K562 (cell line): ENCODE data around the gene TBC1D17. TPM values are rescaled to one million over a fixed set of nuclear protein-coding genes. Genes with fewer than 3 reads are reported as not detected.

Experiments
- ARNT ChIP-seq, 2 experiments: fragments of 450-650 bp; IDR thresholded peaks; 2 replicates each; pipeline ENCODE4 v1.6.1; 2016; ENCODE audit warnings: mild to moderate bottlenecking in 1 of 2
- BRD9 ChIP-seq: fragments of 450-650 bp; IDR thresholded peaks from 2 replicates; pipeline ENCODE4 v1.6.1; 2018; ENCODE audit warnings: low read depth; ENCODE audit not compliant: partially characterized antibody
- CCNT2 ChIP-seq: IDR thresholded peaks from 2 replicates; pipeline ENCODE4 v1.6.1; 2011; ENCODE audit warnings: borderline replicate concordance, low read depth, mild to moderate bottlenecking, moderate library complexity, mixed read lengths, low read length; ENCODE audit not compliant: insufficient read length; ENCODE audit errors: extremely low read depth
- CHD4 ChIP-seq: fragments of 200-600 bp; sonication (generic); IDR thresholded peaks from 3 replicates; pipeline ENCODE4 v1.6.1; 2012; ENCODE audit warnings: low read depth, mild to moderate bottlenecking, mixed read lengths, low read length, inconsistent platforms; ENCODE audit not compliant: insufficient read depth, insufficient replicate concordance, poor library complexity, severe bottlenecking
- ESRRB ChIP-seq: fragments of 250-450 bp; sonication (Bioruptor Pico); IDR thresholded peaks from 2 replicates; pipeline ENCODE4 v1.5.0; 2020; ENCODE audit warnings: mild to moderate bottlenecking, moderate library complexity, borderline replicate concordance
- ETV6 ChIP-seq, 3 experiments: fragments of 150-350 bp in 1 of 3; sonication (generic) in 1 of 3; formaldehyde crosslinking in 1 of 3; IDR thresholded peaks; 2 replicates each; pipeline versions ENCODE4 v1.6.1 to v1.8.0; 2014 to 2022; ENCODE audit warnings: borderline replicate concordance in 2 of 3, low read depth in 2 of 3, antibody characterized with exemption in 1 of 3, low read length in 1 of 3, mild to moderate bottlenecking in 1 of 3, missing genetic modification reagents in 1 of 3
- GTF2E2 ChIP-seq: fragments of 200-800 bp; sonication (Bioruptor generic); IDR thresholded peaks from 2 replicates; pipeline ENCODE4 v1.6.1; 2016; ENCODE audit warnings: missing genetic modification characterization, missing compliant biosample characterization
- KAT8 ChIP-seq: fragments of 450-650 bp; IDR thresholded peaks from 2 replicates; pipeline ENCODE4 v1.6.1; 2016; ENCODE audit warnings: low read depth, mild to moderate bottlenecking
- POLR2AphosphoS5 ChIP-seq: IDR thresholded peaks from 2 replicates; pipeline ENCODE4 v1.6.1; 2011; ENCODE audit warnings: mild to moderate bottlenecking, low read depth, low read length, moderate library complexity; ENCODE audit not compliant: control insufficient read depth, insufficient read depth
- SAP30 ChIP-seq: fragments of 200-600 bp; sonication (generic); IDR thresholded peaks from 2 replicates; pipeline ENCODE4 v1.6.1; 2012; ENCODE audit warnings: borderline replicate concordance, low read depth, mild to moderate bottlenecking, moderate library complexity, low read length, control low read depth, inconsistent platforms; ENCODE audit not compliant: insufficient read depth, poor library complexity, severe bottlenecking
- SIN3B ChIP-seq: fragments of 450-650 bp; IDR thresholded peaks from 2 replicates; pipeline ENCODE4 v1.6.1; 2017; ENCODE audit warnings: low read depth, mild to moderate bottlenecking, moderate library complexity
- STAG1 ChIP-seq: sonication (generic); formaldehyde crosslinking; IDR thresholded peaks from 2 replicates; pipeline ENCODE4 v1.5.0; 2020; ENCODE audit warnings: missing genetic modification reagents, borderline replicate concordance
- TAL1 ChIP-seq: fragments of 450-650 bp; IDR thresholded peaks from 2 replicates; pipeline ENCODE4 v1.6.1; 2016; ENCODE audit warnings: mild to moderate bottlenecking
- TBL1XR1 ChIP-seq, 2 experiments: IDR thresholded peaks; 2 replicates each; pipeline ENCODE4 v1.6.1; 2012; ENCODE audit warnings: improper control_type of control experiment in 2 of 2, low read length in 2 of 2, mild to moderate bottlenecking in 1 of 2
- TCF7L2 ChIP-seq: fragments of 150-350 bp; IDR thresholded peaks from 2 replicates; pipeline ENCODE4 v1.6.1; 2016; ENCODE audit warnings: low read depth, mild to moderate bottlenecking, low read length, moderate library complexity
- XRCC4 ChIP-seq: IDR thresholded peaks from one replicate; pipeline ENCODE4 v1.6.1; 2011; ENCODE audit not compliant: insufficient read depth, insufficient read length; ENCODE audit errors: extremely low read depth
- ZNF347 ChIP-seq: fragments of 450-650 bp; formaldehyde crosslinking; IDR thresholded peaks from 2 replicates; pipeline ENCODE4 v1.4.0; 2020; ENCODE audit warnings: low read depth, mild to moderate bottlenecking, moderate library complexity
- ZNF384 ChIP-seq: IDR thresholded peaks from 2 replicates; pipeline ENCODE4 v1.6.1; 2012; ENCODE audit warnings: low read depth, low read length, improper control_type of control experiment
- polyA plus RNA-seq, 8 experiments: library from polyadenylated mRNA; depleted of rRNA in 4 of 8; stranded (reverse) in 5 of 8; unstranded in 3 of 8; fragments of >200 nt; fragmentation: Nextera tagmentation in 2 of 8; fragmentation: Illumina TruSeq in 1 of 8; extraction: Ambion mirVana in 2 of 8; extraction: Trizol in 1 of 8; gene quantifications; 2 replicates each; pipeline versions ENCODE4 v1.2.1 to v1.2.3, GENCODE V29; 2011 to 2014; ENCODE audit warnings: inconsistent platforms in 1 of 8, missing spikeins in 1 of 8
- total RNA-seq, 7 experiments: library from RNA; depleted of rRNA in 6 of 7; stranded (reverse); fragments of >200 nt in 6 of 7; fragmentation: Illumina TruSeq in 2 of 7; extraction: Trizol in 2 of 7; gene quantifications; 2 replicates each; pipeline versions ENCODE4 v1.2.1 to v1.2.3, GENCODE V29; 2011 to 2021; ENCODE audit warnings: low replicate concordance in 1 of 7
- TF ChIP-seq, protein P1 (sequence below): fragments of 250-450 bp; sonication (Bioruptor Pico); IDR thresholded peaks from 2 replicates; pipeline ENCODE4 v1.8.0; 2022; ENCODE audit warnings: moderate library complexity, mild to moderate bottlenecking, inconsistent platforms
- TF ChIP-seq, protein P2 (sequence below): IDR thresholded peaks from 2 replicates; pipeline ENCODE4 v1.6.1; 2014; ENCODE audit warnings: antibody characterized with exemption
- TF ChIP-seq, protein P3 (sequence below): sonication (generic); formaldehyde crosslinking; IDR thresholded peaks from 2 replicates; pipeline ENCODE4 v1.8.0; 2022; ENCODE audit warnings: missing genetic modification reagents, mild to moderate bottlenecking, moderate library complexity, borderline replicate concordance
- TF ChIP-seq, protein P4 (sequence below): sonication (generic); formaldehyde crosslinking; IDR thresholded peaks from 2 replicates; pipeline ENCODE4 v1.5.0; 2020; ENCODE audit warnings: missing genetic modification reagents

TBC1D17 gene
- total and polyA plus RNA-seq, 9 of the 15 experiments (the other 6 are each of a cell fraction or from before 2014, with no cell fraction given) = 0.42 to 16.0 (median 3.8) TPM

DNA sequence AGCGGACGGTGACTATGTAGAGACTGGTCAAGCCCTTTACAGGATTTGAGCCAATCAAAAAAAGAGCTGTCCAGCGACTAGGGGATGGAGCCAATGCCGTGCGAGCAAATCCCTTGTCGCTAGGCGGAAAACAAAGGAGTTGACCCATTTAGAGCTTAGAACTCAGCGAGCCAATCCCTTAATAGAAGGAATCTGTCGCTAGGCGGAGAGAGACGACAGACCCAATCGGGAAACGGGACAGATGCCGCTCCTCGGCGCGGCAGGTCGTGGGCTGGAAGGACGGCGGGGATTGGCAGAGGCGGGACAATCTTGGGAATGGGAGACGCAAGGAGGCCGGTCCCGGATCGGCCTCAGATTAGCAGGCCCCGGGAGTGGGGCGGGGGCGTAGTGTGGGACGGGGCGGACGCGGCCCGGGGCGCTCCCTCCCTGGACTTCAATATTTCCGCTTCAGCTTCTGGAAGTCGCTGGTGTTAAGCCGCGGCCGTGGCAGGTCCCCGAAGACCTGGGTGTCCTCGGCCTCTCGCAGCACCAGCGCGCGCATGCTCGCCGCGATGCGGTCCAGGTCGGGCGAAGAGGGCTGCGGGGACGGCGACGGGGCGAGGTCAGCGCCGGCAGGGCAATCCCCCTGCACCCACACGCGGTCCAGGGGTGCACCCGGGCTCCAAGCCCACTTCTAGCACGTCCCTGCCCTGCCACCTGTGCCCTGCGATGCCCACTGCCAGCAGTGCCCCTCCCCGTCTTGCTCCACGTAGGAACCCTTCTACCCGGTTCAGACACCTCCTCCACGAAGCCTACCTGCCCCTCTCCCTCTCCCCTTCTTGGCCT lies 7.8 kb upstream of the TBC1D17 start (continued):
- TF ChIP-seq GTF2E2 (no peak), BRD9 (no peak), POLR2AphosphoS5 (peak; percentile 16; the same call in 1 of the 2 replicates), ZNF347 (CRISPR knock-in tag) (no peak), ESRRB (no peak), TCF7L2 (no peak), TBL1XR1 (IDR thresholded peaks at IDR 0.05; ENCODE audit: low read length in 2 of 2) (no peak), SIN3B (no peak), ZNF384 (no peak), KAT8 (no peak), CHD4 (no peak), CCNT2 (peak; percentile 47), ETV6 (IDR thresholded peaks at IDR 0.05; ENCODE audit: borderline replicate concordance in 1 of 2, low read depth in 2 of 2, low read length in 1 of 2) (no peak), ETV6 (CRISPR knock-in tag; IDR thresholded peaks at IDR 0.05; ENCODE audit: borderline replicate concordance) (no peak), SAP30 (peak; percentile 38), ARNT (IDR thresholded peaks at IDR 0.05) (no peak), STAG1 (CRISPR knock-in tag) (no peak), XRCC4 (no peak), TAL1 (no peak)
- TF ChIP-seq, protein P1, sequence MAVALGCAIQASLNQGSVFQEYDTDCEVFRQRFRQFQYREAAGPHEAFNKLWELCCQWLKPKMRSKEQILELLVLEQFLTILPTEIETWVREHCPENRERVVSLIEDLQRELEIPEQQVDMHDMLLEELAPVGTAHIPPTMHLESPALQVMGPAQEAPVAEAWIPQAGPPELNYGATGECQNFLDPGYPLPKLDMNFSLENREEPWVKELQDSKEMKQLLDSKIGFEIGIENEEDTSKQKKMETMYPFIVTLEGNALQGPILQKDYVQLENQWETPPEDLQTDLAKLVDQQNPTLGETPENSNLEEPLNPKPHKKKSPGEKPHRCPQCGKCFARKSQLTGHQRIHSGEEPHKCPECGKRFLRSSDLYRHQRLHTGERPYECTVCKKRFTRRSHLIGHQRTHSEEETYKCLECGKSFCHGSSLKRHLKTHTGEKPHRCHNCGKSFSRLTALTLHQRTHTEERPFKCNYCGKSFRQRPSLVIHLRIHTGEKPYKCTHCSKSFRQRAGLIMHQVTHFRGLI (CRISPR knock-in tag) = no peak
- TF ChIP-seq, protein P2, sequence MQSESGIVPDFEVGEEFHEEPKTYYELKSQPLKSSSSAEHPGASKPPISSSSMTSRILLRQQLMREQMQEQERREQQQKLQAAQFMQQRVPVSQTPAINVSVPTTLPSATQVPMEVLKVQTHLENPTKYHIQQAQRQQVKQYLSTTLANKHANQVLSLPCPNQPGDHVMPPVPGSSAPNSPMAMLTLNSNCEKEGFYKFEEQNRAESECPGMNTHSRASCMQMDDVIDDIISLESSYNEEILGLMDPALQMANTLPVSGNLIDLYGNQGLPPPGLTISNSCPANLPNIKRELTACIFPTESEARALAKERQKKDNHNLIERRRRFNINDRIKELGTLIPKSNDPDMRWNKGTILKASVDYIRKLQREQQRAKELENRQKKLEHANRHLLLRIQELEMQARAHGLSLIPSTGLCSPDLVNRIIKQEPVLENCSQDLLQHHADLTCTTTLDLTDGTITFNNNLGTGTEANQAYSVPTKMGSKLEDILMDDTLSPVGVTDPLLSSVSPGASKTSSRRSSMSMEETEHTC = no peak
- TF ChIP-seq, protein P3, sequence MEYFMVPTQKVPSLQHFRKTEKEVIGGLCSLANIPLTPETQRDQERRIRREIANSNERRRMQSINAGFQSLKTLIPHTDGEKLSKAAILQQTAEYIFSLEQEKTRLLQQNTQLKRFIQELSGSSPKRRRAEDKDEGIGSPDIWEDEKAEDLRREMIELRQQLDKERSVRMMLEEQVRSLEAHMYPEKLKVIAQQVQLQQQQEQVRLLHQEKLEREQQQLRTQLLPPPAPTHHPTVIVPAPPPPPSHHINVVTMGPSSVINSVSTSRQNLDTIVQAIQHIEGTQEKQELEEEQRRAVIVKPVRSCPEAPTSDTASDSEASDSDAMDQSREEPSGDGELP = no peak
- TF ChIP-seq, protein P4, sequence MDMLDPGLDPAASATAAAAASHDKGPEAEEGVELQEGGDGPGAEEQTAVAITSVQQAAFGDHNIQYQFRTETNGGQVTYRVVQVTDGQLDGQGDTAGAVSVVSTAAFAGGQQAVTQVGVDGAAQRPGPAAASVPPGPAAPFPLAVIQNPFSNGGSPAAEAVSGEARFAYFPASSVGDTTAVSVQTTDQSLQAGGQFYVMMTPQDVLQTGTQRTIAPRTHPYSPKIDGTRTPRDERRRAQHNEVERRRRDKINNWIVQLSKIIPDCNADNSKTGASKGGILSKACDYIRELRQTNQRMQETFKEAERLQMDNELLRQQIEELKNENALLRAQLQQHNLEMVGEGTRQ = no peak
